M059J (cell line): ENCODE measurements around the gene PPP1R37. TPM values are rescaled to one million over a fixed set of nuclear protein-coding genes. Genes with fewer than 3 reads are reported as not detected.

Source experiments
- DNase-seq: peaks from one replicate; pipeline ENCODE4 v3.0.0-alpha.2; 2012; ENCODE audit warnings: low read depth
- total RNA-seq: library from RNA; depleted of rRNA; stranded (reverse); fragments of >200 nt; shearing (Covaris generic); gene quantifications from 2 replicates; pipeline ENCODE4 v1.2.3, GENCODE V29; 2014

Gene PPP1R37
- total RNA-seq, 1 experiment from 2014 or later = 44.8 TPM

- DNase-seq = no peak
Observed at GRCh38 chr19:45168767-45169351, 75.9 kb downstream of the PPP1R37 start.

- DNase-seq = no peak
Observed at GRCh38 chr19:45169602-45170001, 76.6 kb downstream of the PPP1R37 start.

GRCh38 chr19:45170146-45171106, 77.4 kb downstream of the PPP1R37 start:
- DNase-seq = no peak

GRCh38 chr19:45171211-45171623, 78.2 kb downstream of the PPP1R37 start:
- no peak for DNase-seq

- DNase-seq = no peak
Observed at GRCh38 chr19:45172173-45172572, 79.2 kb downstream of the PPP1R37 start.

GRCh38 chr19:45172611-45173208, 79.7 kb downstream of the PPP1R37 start:
- no peak for DNase-seq

- DNase-seq = peak; percentile 95
Observed at GRCh38 chr19:45173816-45174215, 80.8 kb downstream of the PPP1R37 start.

GRCh38 chr19:45175515-45176345, 82.8 kb downstream of the PPP1R37 start:
- DNase-seq = no peak

GRCh38 chr19:45177817-45178261, 84.9 kb downstream of the PPP1R37 start, which contains the start of gene TRAPPC6A:
Gene TRAPPC6A (minus strand): TSS chr19:45178237. CDS start chr19:45178218, 19 bp downstream.
- DNase-seq = peak; percentile 68

- DNase-seq = peak; percentile 100
Observed at GRCh38 chr19:45178262-45179071, 85.5 kb downstream of the PPP1R37 start, which contains the start of gene BLOC1S3. Gene BLOC1S3 (plus strand): TSS chr19:45178784. CDS start chr19:45179297, 513 bp downstream.

- DNase-seq = peak; percentile 42
Observed at GRCh38 chr19:45179072-45179891, 86.3 kb downstream of the PPP1R37 start.

GRCh38 chr19:45179892-45180370, 87.0 kb downstream of the PPP1R37 start:
- DNase-seq = no peak

GRCh38 chr19:45180936-45181335, 88.0 kb downstream of the PPP1R37 start:
- DNase-seq = no peak

GRCh38 chr19:45182758-45183157, 89.8 kb downstream of the PPP1R37 start:
- no peak for DNase-seq

GRCh38 chr19:45184115-45184514, 91.1 kb downstream of the PPP1R37 start:
- no peak for DNase-seq

- DNase-seq = peak; percentile 41
Observed at GRCh38 chr19:45186509-45187334, 93.7 kb downstream of the PPP1R37 start.

GRCh38 chr19:45187421-45188100, 94.6 kb downstream of the PPP1R37 start:
- no peak for DNase-seq

- DNase-seq = no peak
Observed at GRCh38 chr19:45189971-45190370, 97.0 kb downstream of the PPP1R37 start.
